Measurements from ENCODE around the gene MAPK8IP1. TPM values are rescaled to one million over a fixed set of nuclear protein-coding genes. Genes with fewer than 3 reads are reported as not detected.

MAPK8IP1 gene
- total RNA-seq, 1 donor from 2014 or later: 3.7 TPM

DNA sequence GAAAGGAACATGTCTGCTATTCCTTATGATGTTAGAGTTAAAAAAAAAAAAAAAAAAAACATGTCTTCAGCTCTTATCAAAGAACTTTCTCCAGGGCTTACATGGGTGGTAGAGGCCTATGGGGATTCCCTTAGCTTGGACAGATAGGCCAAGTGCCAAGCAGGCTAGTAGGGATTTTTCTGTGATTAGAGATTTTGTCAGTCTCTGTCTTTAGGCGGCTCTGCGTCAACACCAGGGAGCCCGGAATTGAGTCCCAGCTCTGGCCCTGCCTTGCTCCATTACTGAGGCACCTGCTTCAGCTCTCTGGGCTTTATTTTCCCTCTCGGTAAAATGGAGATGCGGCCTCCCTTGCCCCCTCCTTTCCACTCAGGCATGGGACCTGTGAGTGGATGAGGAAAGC is 25.1 kb upstream of the MAPK8IP1 start:
- Histone ChIP-seq H3K36me3 (no peaks in the 10 kb centered on the region), H4K20me1 (ENCODE audit: low read depth) (peaks cover 14% of the 10 kb centered on the region), H3K4me2 (no peak overlapping the region), H3F3A (ENCODE audit: low read depth) (no peaks in the 10 kb centered on the region), H3K9me3 (ENCODE audit: low read depth) (no peaks in the 10 kb centered on the region), H3K4me1 (peaks cover 10% of the 10 kb centered on the region), H3K27ac (no peak overlapping the region), H3K9ac (no peak overlapping the region), H3K27me3 (no peaks in the 10 kb centered on the region), H3K4me3 (no peak overlapping the region), H2AFZ (replicated peaks) (no peak overlapping the region), H3K79me2 (ENCODE audit: low read depth) (no peaks in the 10 kb centered on the region)
- no peak overlapping the region for H3K4me3 Mint-ChIP-seq
- TF ChIP-seq EZH2 (IDR thresholded peaks at IDR 0.05): no peak
- TF ChIP-seq EZH2phosphoT487 (IDR thresholded peaks at IDR 0.05): no peak
- TF ChIP-seq, protein P1, sequence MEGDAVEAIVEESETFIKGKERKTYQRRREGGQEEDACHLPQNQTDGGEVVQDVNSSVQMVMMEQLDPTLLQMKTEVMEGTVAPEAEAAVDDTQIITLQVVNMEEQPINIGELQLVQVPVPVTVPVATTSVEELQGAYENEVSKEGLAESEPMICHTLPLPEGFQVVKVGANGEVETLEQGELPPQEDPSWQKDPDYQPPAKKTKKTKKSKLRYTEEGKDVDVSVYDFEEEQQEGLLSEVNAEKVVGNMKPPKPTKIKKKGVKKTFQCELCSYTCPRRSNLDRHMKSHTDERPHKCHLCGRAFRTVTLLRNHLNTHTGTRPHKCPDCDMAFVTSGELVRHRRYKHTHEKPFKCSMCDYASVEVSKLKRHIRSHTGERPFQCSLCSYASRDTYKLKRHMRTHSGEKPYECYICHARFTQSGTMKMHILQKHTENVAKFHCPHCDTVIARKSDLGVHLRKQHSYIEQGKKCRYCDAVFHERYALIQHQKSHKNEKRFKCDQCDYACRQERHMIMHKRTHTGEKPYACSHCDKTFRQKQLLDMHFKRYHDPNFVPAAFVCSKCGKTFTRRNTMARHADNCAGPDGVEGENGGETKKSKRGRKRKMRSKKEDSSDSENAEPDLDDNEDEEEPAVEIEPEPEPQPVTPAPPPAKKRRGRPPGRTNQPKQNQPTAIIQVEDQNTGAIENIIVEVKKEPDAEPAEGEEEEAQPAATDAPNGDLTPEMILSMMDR (IDR thresholded peaks at IDR 0.05): no peak
- no peak overlapping the region for H3K27ac Mint-ChIP-seq
- peaks cover 2% of the 10 kb centered on the region for H3K27me3 Mint-ChIP-seq (ENCODE audit: insufficient read depth, low read depth)
- no peaks in the 10 kb centered on the region for H3K9me3 Mint-ChIP-seq
- peaks cover 11% of the 10 kb centered on the region for H3K4me1 Mint-ChIP-seq
- peaks cover 8% of the 10 kb centered on the region for H3K36me3 Mint-ChIP-seq
- DNase-seq (ENCODE audit: low spot score): no peak

DNA sequence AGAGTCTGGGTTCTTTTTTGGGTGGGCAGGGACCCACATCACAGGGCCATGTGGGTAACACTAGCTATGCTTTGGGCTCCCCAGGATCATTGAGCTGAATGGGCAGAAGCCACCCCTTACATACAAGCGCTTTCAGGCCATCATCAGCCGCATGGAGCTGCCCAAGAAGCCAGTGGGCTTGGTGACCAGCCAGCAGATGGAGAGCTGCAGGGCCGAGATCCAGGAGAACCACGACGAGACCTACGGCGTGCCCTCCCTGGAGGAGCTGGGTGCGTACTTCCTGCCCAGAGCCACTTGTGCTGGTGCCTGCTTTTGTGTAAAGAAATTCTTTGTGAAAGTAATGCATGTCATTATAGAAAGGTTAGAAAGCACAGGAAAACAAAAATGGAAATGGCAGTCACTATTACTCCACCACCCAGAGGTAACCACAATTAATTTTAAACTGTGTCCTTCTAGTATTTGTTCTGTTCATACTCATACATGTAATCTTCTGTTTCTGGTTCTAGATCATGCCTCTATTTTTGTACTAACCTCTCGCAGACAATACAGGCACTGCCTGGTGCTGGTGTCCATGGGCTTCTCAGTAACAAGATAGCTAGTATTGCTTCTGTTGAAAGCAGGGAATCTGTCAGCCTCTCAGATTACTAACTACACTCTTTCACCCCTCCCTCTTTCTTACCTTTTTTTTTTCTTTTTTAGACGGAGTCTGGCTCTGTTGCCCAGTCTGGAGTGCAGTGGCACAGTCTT is 24.5 kb upstream of the MAPK8IP1 start:
- Histone ChIP-seq H3K27me3 (no peaks in the 10 kb centered on the region), H3K36me3 (no peaks in the 10 kb centered on the region)
- H3K27ac Mint-ChIP-seq: no peak overlapping the region

GRCh38 chr11:45864041-45864440 is 21.4 kb upstream of the MAPK8IP1 start:
- Histone ChIP-seq H3K9ac (no peak overlapping the region), H3F3A (ENCODE audit: low read depth) (no peaks in the 10 kb centered on the region), H3K27me3 (no peaks in the 10 kb centered on the region), H3K4me3 (no peak overlapping the region), H3K4me1 (peaks cover 8% of the 10 kb centered on the region), H4K20me1 (ENCODE audit: low read depth) (peaks cover 9% of the 10 kb centered on the region), H2AFZ (replicated peaks) (no peak overlapping the region), H3K9me3 (ENCODE audit: low read depth) (no peaks in the 10 kb centered on the region), H3K4me2 (no peak overlapping the region), H3K79me2 (ENCODE audit: low read depth) (no peaks in the 10 kb centered on the region), H3K27ac (no peak overlapping the region), H3K36me3 (no peaks in the 10 kb centered on the region)
- DNase-seq (ENCODE audit: low spot score): no peak
- Mint-ChIP-seq H3K27me3 (ENCODE audit: insufficient read depth, low read depth) (peaks cover 6% of the 10 kb centered on the region), H3K9me3 (no peaks in the 10 kb centered on the region), H3K4me3 (no peak overlapping the region), H3K27ac (no peak overlapping the region), H3K36me3 (peaks cover 11% of the 10 kb centered on the region), H3K4me1 (peaks cover 3% of the 10 kb centered on the region)
- TF ChIP-seq EZH2 (IDR thresholded peaks at IDR 0.05): no peak
- no peak for TF ChIP-seq EZH2phosphoT487 (IDR thresholded peaks at IDR 0.05)
- TF ChIP-seq, protein P1 (IDR thresholded peaks at IDR 0.05): no peak

More for the DNA sequence above, 24.5 kb upstream of the MAPK8IP1 start:
- H3K9ac ChIP-seq: no peak overlapping the region
- H3K27ac ChIP-seq: no peak overlapping the region
- H3F3A ChIP-seq (ENCODE audit: low read depth): no peaks in the 10 kb centered on the region
- no peaks in the 10 kb centered on the region for H3K9me3 Mint-ChIP-seq
- H3K36me3 Mint-ChIP-seq: peaks cover 8% of the 10 kb centered on the region
- peaks cover 2% of the 10 kb centered on the region for H3K27me3 Mint-ChIP-seq (ENCODE audit: insufficient read depth, low read depth)
- no peak overlapping the region for H3K4me3 ChIP-seq
- no peak overlapping the region for H3K4me2 ChIP-seq
- peaks cover 9% of the 10 kb centered on the region for H3K4me1 ChIP-seq
- H3K79me2 ChIP-seq (ENCODE audit: low read depth): no peaks in the 10 kb centered on the region
- H3K4me1 Mint-ChIP-seq: peaks cover 9% of the 10 kb centered on the region
- no peak overlapping the region for H2AFZ ChIP-seq (replicated peaks)
- H3K4me3 Mint-ChIP-seq: no peak overlapping the region
- H3K9me3 ChIP-seq (ENCODE audit: low read depth): no peaks in the 10 kb centered on the region
- TF ChIP-seq EZH2phosphoT487 (IDR thresholded peaks at IDR 0.05) (no peak), EZH2 (IDR thresholded peaks at IDR 0.05) (no peak)
- TF ChIP-seq, protein P1 (IDR thresholded peaks at IDR 0.05): no peak
- no peak for DNase-seq (ENCODE audit: low spot score)
- H4K20me1 ChIP-seq (ENCODE audit: low read depth): peaks cover 14% of the 10 kb centered on the region

Measured in neural progenitor cell (in vitro differentiated cells).